OCI-LY3 (cell line): ENCODE results near the gene ICOS.
"Not testable (repeated sequence)": the region's sequence is repeated elsewhere in the genome, so short reads cannot be mapped to it uniquely, and the experiment has no call there.

ENCODE experiments used
- H2AFZ ChIP-seq: fragments of 200-600, 300-600 bp; shearing (Covaris generic); 2 replicates; pipeline ENCODE4 v1.6.0; 2014; ENCODE audit warnings: antibody characterized with exemption, low read depth, low read length
- H3K27ac ChIP-seq: fragments of 200-600, 300-600 bp; sonication (generic); 2 replicates; pipeline ENCODE4 v1.5.1; 2014; ENCODE audit warnings: mild to moderate bottlenecking, low read length, moderate library complexity, mixed read lengths
- H3K27me3 ChIP-seq: fragments of 200-600, 300-600 bp; sonication (generic); 2 replicates; pipeline ENCODE4 v1.6.1; 2014; ENCODE audit warnings: low read depth, low read length, mixed read lengths
- H3K36me3 ChIP-seq: fragments of 200-600, 300-600 bp; sonication (generic); replicated peaks from 2 replicates; pipeline ENCODE3; 2014; ENCODE audit warnings: low read depth, low read length, mixed read lengths
- H3K4me1 ChIP-seq: fragments of 300-600, 200-600 bp; sonication (generic); 2 replicates; pipeline ENCODE4 v1.6.1; 2014; ENCODE audit warnings: low read length, mixed read lengths
- H3K4me2 ChIP-seq: fragments of 200-600, 300-600 bp; sonication (generic); 2 replicates; pipeline ENCODE4 v1.6.1; 2014; ENCODE audit warnings: low read length, mixed read lengths
- H3K4me3 ChIP-seq: fragments of 300-600, 200-600 bp; sonication (generic); 2 replicates; pipeline ENCODE4 v1.5.1; 2014; ENCODE audit warnings: antibody characterized with exemption, mild to moderate bottlenecking, low read length, moderate library complexity
- H3K79me2 ChIP-seq: fragments of 300-600, 200-600 bp; shearing (Covaris generic); 2 replicates; pipeline ENCODE4 v1.6.1; 2014; ENCODE audit warnings: mild to moderate bottlenecking, low read length, mixed read lengths
- H3K9ac ChIP-seq: fragments of 300-600, 200-600 bp; shearing (Covaris generic); 2 replicates; pipeline ENCODE4 v1.6.0; 2014; ENCODE audit warnings: mild to moderate bottlenecking, low read length, moderate library complexity
- H3K9me3 ChIP-seq: fragments of 200-600, 300-600 bp; shearing (Covaris generic); 2 replicates; pipeline ENCODE4 v1.6.1; 2014; ENCODE audit warnings: low read length, mixed read lengths; ENCODE audit not compliant: insufficient read depth
- H4K20me1 ChIP-seq: fragments of 200-600, 300-600 bp; sonication (generic); 2 replicates; pipeline ENCODE4 v1.6.1; 2016; ENCODE audit warnings: low read length, mixed read lengths; ENCODE audit not compliant: insufficient read depth
- EZH2phosphoT487 ChIP-seq: fragments of 200-600 bp; shearing (Covaris generic); IDR thresholded peaks from 2 replicates; pipeline ENCODE4 v1.6.1; 2018; ENCODE audit warnings: antibody characterized with exemption, mixed run types, low read depth
- TF ChIP-seq, protein P1 (sequence below): fragments of 200-600, 300-600 bp; sonication (generic); IDR thresholded peaks from 2 replicates; pipeline ENCODE4 v1.5.1; 2014; ENCODE audit warnings: antibody characterized with exemption, low read length, low read depth

Gene ICOS

DNA sequence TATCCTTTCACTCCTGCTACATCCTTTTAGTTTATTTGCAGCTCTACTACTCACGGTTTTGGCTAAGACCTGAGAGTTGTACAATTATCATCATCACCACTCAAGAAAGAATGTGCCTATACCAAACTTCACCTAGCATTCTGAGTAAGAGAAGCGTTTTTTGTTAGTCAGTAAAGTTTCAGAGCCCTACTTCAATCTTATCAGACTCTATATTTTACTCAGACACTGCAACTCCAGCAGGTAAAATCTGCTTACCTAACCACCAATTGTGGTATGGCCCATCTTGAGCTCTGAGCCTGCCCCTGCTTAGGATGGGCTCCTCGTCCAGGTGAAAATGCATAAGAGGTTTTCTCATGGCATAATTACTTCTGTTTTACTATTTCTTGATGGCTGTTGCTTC, 37.1 kb downstream of the ICOS start:
- H4K20me1 ChIP-seq: no peaks in the 10 kb centered on the region
- H3K4me2 ChIP-seq: peak overlapping the region; percentile 54
- no peaks in the 10 kb centered on the region for H3K36me3 ChIP-seq
- H3K9ac ChIP-seq: peak overlapping the region; percentile 21; the same call in 1 of the 2 replicates
- H3K4me1 ChIP-seq: peaks cover 41% of the 10 kb centered on the region
- H3K4me3 ChIP-seq: peak overlapping the region; percentile 35; the same call in 1 of the 2 replicates
- no peaks in the 10 kb centered on the region for H3K27me3 ChIP-seq
- H3K79me2 ChIP-seq: no peaks in the 10 kb centered on the region
- TF ChIP-seq EZH2phosphoT487: no peak
- TF ChIP-seq, protein P1, sequence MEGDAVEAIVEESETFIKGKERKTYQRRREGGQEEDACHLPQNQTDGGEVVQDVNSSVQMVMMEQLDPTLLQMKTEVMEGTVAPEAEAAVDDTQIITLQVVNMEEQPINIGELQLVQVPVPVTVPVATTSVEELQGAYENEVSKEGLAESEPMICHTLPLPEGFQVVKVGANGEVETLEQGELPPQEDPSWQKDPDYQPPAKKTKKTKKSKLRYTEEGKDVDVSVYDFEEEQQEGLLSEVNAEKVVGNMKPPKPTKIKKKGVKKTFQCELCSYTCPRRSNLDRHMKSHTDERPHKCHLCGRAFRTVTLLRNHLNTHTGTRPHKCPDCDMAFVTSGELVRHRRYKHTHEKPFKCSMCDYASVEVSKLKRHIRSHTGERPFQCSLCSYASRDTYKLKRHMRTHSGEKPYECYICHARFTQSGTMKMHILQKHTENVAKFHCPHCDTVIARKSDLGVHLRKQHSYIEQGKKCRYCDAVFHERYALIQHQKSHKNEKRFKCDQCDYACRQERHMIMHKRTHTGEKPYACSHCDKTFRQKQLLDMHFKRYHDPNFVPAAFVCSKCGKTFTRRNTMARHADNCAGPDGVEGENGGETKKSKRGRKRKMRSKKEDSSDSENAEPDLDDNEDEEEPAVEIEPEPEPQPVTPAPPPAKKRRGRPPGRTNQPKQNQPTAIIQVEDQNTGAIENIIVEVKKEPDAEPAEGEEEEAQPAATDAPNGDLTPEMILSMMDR: no peak
- no peak overlapping the region for H2AFZ ChIP-seq
- H3K27ac ChIP-seq: peak overlapping the region; percentile 51
- H3K9me3 ChIP-seq: no peaks in the 10 kb centered on the region; the same call in 1 of the 2 replicates

DNA sequence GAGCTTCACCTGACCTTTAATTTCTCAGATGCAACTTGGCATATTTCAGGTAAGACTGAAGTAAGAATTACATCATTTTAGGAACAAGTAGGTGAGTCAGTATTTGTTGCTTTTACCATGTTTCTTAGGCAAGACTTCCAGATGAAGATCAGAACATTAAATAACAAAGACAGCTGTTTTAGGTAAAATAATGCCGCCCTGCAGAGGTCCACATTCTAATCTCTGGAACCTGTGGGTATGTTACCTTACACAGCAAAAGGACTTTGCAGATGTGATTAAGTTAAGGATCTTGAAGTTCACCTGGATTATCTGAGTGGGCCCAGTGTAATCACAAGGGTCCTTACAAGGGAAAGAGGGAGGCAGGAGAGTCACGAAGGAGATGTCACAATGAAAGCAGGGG, 39.3 kb downstream of the ICOS start:
- Histone ChIP-seq H3K9ac (no peak overlapping the region), H3K27me3 (no peaks in the 10 kb centered on the region), H3K79me2 (no peaks in the 10 kb centered on the region), H3K36me3 (no peaks in the 10 kb centered on the region), H3K4me2 (no peak overlapping the region), H3K9me3 (no peaks in the 10 kb centered on the region; the same call in 1 of the 2 replicates), H3K4me1 (peaks cover 41% of the 10 kb centered on the region), H2AFZ (no peak overlapping the region), H3K4me3 (no peak overlapping the region), H4K20me1 (no peaks in the 10 kb centered on the region), H3K27ac (no peak overlapping the region)
- TF ChIP-seq, protein P1: no peak
- TF ChIP-seq EZH2phosphoT487: no peak

DNA sequence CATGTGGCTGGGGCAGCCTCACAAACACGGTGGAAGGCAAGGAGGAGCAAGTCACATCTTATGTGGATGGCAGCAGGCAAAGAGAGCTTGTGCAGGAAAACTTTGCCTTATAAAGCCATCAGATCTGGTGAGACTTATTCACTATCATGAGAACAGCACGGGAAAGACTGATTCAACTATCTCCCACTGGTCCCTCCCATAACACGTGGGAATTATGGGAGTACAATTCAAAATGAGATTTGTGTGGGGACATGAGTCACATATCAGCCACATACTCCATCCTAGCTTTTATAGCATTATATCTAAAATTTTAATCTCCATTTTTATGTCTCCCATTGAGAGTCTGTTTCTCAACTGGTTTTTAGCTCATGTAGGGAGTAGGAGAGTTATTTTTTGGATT, 45.7 kb downstream of the ICOS start:
- Histone ChIP-seq H4K20me1 (no peaks in the 10 kb centered on the region), H3K36me3 (no peaks in the 10 kb centered on the region), H3K4me2 (no peak overlapping the region), H3K9ac (no peak overlapping the region), H3K4me3 (no peak overlapping the region), H3K79me2 (no peaks in the 10 kb centered on the region), H3K27me3 (no peaks in the 10 kb centered on the region), H3K9me3 (peaks cover 3% of the 10 kb centered on the region; the same call in 1 of the 2 replicates), H2AFZ (no peak overlapping the region), H3K27ac (no peak overlapping the region), H3K4me1 (peaks cover 9% of the 10 kb centered on the region)
- TF ChIP-seq, protein P1: no peak
- no peak for TF ChIP-seq EZH2phosphoT487

DNA sequence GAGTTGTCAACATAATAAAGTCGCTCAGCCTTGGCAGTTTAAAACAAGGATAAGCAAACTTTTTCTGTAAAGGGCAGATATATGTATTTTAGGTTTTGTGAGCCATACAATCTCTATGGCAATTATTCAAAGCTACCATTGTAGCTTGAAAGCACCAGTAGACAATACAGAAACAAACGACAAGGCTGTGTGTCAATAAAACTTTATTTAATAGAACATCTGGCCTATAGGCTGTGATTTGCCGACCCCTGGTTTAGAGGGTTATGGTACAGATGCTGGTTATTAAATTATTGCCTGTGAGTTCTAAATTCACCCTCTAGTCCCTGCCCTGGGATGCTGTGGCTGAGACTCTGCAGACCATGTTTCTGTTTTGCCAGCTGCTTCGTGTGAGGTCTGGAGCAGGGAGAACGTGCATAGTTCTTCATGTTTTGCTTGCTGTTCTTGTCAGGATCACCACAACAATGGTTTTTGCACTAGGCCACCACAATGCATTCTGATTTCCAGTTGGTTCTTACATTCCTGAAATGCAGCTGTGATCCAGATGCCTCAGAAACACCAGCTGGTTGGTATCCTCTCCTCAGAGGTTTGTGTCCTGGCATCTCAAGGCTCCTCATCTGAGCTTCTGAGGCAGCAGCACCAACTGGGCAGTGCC, 46.6 kb downstream of the ICOS start:
- H3K36me3 ChIP-seq: no peaks in the 10 kb centered on the region
- H4K20me1 ChIP-seq: no peaks in the 10 kb centered on the region
- H3K4me3 ChIP-seq: no peak overlapping the region
- no peaks in the 10 kb centered on the region for H3K27me3 ChIP-seq
- no peak overlapping the region for H2AFZ ChIP-seq
- no peak overlapping the region for H3K27ac ChIP-seq
- H3K9ac ChIP-seq: no peak overlapping the region
- H3K79me2 ChIP-seq: no peaks in the 10 kb centered on the region
- TF ChIP-seq EZH2phosphoT487: no peak
- TF ChIP-seq, protein P1: no peak
- H3K4me1 ChIP-seq: peaks cover 18% of the 10 kb centered on the region
- peaks cover 3% of the 10 kb centered on the region; the same call in 1 of the 2 replicates for H3K9me3 ChIP-seq
- no peak overlapping the region for H3K4me2 ChIP-seq

DNA sequence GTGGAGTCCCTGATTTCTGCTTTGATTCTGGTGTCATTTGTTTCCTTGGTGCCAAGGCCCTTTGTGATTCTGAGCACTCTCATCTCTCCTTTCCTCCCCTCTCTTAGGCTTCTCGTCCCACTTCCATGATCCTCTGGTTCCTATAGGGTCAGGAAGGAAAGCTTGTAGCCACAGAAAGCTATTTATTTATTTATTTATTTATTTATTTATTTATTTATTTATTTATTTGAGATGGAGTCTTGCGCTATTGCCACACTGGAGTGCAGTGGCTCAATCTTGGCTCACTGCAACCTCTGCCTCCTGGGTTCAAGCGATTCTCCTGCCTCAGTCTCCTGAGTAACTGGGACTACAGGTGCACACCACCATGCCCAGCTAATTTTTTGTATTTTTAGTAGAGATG, 49.4 kb downstream of the ICOS start:
- not testable (repeated sequence) for H3K36me3 ChIP-seq, H3K79me2 ChIP-seq, H3K4me2 ChIP-seq, H3K9ac ChIP-seq, H3K27me3 ChIP-seq, H3K9me3 ChIP-seq, H3K27ac ChIP-seq, H3K4me3 ChIP-seq, H4K20me1 ChIP-seq, H2AFZ ChIP-seq
- H3K4me1 ChIP-seq: peaks cover 35% of the 10 kb centered on the region
